Activated CD4-positive, alpha-beta T cell treated with anti-CD3 and anti-CD28 coated beads, Interleukin-2, amount 10 ng/mL, durations not matched to agents 7 days and 5 days (primary cell): ENCODE measurements around the gene CEP350. TPM values are rescaled to one million over a fixed set of nuclear protein-coding genes. Genes with fewer than 3 reads are reported as not detected.
"Not testable (repeated sequence)": the region's sequence is repeated elsewhere in the genome, so short reads cannot be mapped to it uniquely, and the experiment has no call there.

Experiments used
- CTCF ChIA-PET: fragments of 350-600 bp; sonication (Branson Sonifier 250); formaldehyde crosslinking; loops from one replicate; lab custom pipeline; 2021; ENCODE audit warnings: antibody characterized with exemption; lab: Charles Lee
- POLR2A ChIA-PET: fragments of 350-600 bp; sonication (Branson Sonifier 250); formaldehyde crosslinking; loops from one replicate; lab custom pipeline; 2021; ENCODE audit warnings: antibody characterized with exemption; lab: Charles Lee
- DNase-seq: peaks from one replicate; pipeline ENCODE4 v3.0.0-alpha.2; 2020
- H3K27ac Mint-ChIP-seq: one replicate; pipeline ENCODE4 v1.8.0; 2021; ENCODE audit warnings: mild to moderate bottlenecking, moderate library complexity, mixed read lengths
- H3K27me3 Mint-ChIP-seq: one replicate; pipeline ENCODE4 v1.8.0; 2021; ENCODE audit warnings: mixed read lengths
- H3K36me3 Mint-ChIP-seq: one replicate; pipeline ENCODE4 v1.8.0; 2021; ENCODE audit warnings: low read depth, mixed read lengths
- H3K4me1 Mint-ChIP-seq: one replicate; pipeline ENCODE4 v1.8.0; 2021; ENCODE audit warnings: mixed read lengths
- H3K4me3 Mint-ChIP-seq: one replicate; pipeline ENCODE4 v1.8.0; 2021; ENCODE audit warnings: mild to moderate bottlenecking, moderate library complexity, mixed read lengths
- H3K9me3 Mint-ChIP-seq: one replicate; pipeline ENCODE4 v1.8.0; 2021; ENCODE audit warnings: mixed read lengths
- total RNA-seq, 2 experiments: library from RNA; stranded (reverse); gene quantifications; one replicate each; pipeline ENCODE4 v1.2.3, GENCODE V29; 2021

CEP350 gene
- total RNA-seq, 2 experiments from 2014 or later, result 65.7 to 70.1 TPM

- CTCF ChIA-PET, result interaction anchor here (1.0 kb wide), 2 partner anchors 9 to 18 kb away, joined by 3 read pairs; no protein-coding TSS in a partner anchor
- H3K36me3 Mint-ChIP-seq, result peaks cover 43% of the 10 kb centered on the region
- DNase-seq, result no peak
- no peak overlapping the region for H3K4me3 Mint-ChIP-seq
- no peaks in the 10 kb centered on the region for H3K4me1 Mint-ChIP-seq
- peaks cover 7% of the 10 kb centered on the region for H3K9me3 Mint-ChIP-seq
- POLR2A ChIA-PET, result no interaction called here
- no peak overlapping the region for H3K27ac Mint-ChIP-seq
- H3K27me3 Mint-ChIP-seq, result no peaks in the 10 kb centered on the region
These were observed 48.6 kb downstream of the CEP350 start for GRCh38 chr1:180003026-180003695.

GRCh38 chr1:180006762-180007161 is 52.2 kb downstream of the CEP350 start:
- H3K27ac Mint-ChIP-seq, H3K9me3 Mint-ChIP-seq, POLR2A ChIA-PET, H3K4me1 Mint-ChIP-seq, DNase-seq, H3K27me3 Mint-ChIP-seq, CTCF ChIA-PET, H3K4me3 Mint-ChIP-seq: not testable (repeated sequence)
- peaks cover 39% of the 10 kb centered on the region for H3K36me3 Mint-ChIP-seq

- DNase-seq, result no peak
- Mint-ChIP-seq H3K4me1 (no peaks in the 10 kb centered on the region), H3K27me3 (no peaks in the 10 kb centered on the region), H3K4me3 (no peak overlapping the region), H3K36me3 (peaks cover 50% of the 10 kb centered on the region), H3K27ac (no peak overlapping the region), H3K9me3 (no peaks in the 10 kb centered on the region)
- POLR2A ChIA-PET, result no interaction called here
- CTCF ChIA-PET, result interaction anchor here (1.6 kb wide), 1 partner anchor 32 kb away, joined by 4 read pairs; no protein-coding TSS in a partner anchor
These were observed 65.4 kb downstream of the CEP350 start for GRCh38 chr1:180020017-180020416.

- no peak overlapping the region for H3K27ac Mint-ChIP-seq
- H3K4me1 Mint-ChIP-seq, result peaks cover 4% of the 10 kb centered on the region
- ChIA-PET CTCF (no interaction called here), POLR2A (no interaction called here)
- H3K36me3 Mint-ChIP-seq, result peaks cover 34% of the 10 kb centered on the region
- H3K27me3 Mint-ChIP-seq, result no peaks in the 10 kb centered on the region
- no peak overlapping the region for H3K4me3 Mint-ChIP-seq
- no peaks in the 10 kb centered on the region for H3K9me3 Mint-ChIP-seq
- DNase-seq, result no peak
These were observed 71.9 kb downstream of the CEP350 start for GRCh38 chr1:180026556-180026955.

- Mint-ChIP-seq H3K4me3 (no peak overlapping the region), H3K27ac (no peak overlapping the region)
These were observed 73.4 kb downstream of the CEP350 start for GRCh38 chr1:180027949-180028445.

GRCh38 chr1:180028864-180029263 is 74.3 kb downstream of the CEP350 start:
- Mint-ChIP-seq H3K4me3 (no peak overlapping the region), H3K27me3 (no peaks in the 10 kb centered on the region), H3K4me1 (peaks cover 4% of the 10 kb centered on the region), H3K27ac (no peak overlapping the region), H3K36me3 (peaks cover 31% of the 10 kb centered on the region), H3K9me3 (no peaks in the 10 kb centered on the region)
- CTCF ChIA-PET, result no interaction called here
- POLR2A ChIA-PET, result no interaction called here
- no peak for DNase-seq

More at GRCh38 chr1:180027949-180028445, 73.4 kb downstream of the CEP350 start:
- ChIA-PET POLR2A (no interaction called here), CTCF (no interaction called here)
- no peak for DNase-seq
- Mint-ChIP-seq H3K4me1 (peaks cover 4% of the 10 kb centered on the region), H3K27me3 (no peaks in the 10 kb centered on the region), H3K9me3 (no peaks in the 10 kb centered on the region), H3K36me3 (peaks cover 30% of the 10 kb centered on the region)

GRCh38 chr1:180029524-180030135 is 75.0 kb downstream of the CEP350 start:
- H3K27me3 Mint-ChIP-seq, result no peaks in the 10 kb centered on the region
- peaks cover 4% of the 10 kb centered on the region for H3K4me1 Mint-ChIP-seq
- CTCF ChIA-PET, result no interaction called here
- POLR2A ChIA-PET, result no interaction called here
- peaks cover 38% of the 10 kb centered on the region for H3K36me3 Mint-ChIP-seq
- no peaks in the 10 kb centered on the region for H3K9me3 Mint-ChIP-seq
- H3K27ac Mint-ChIP-seq, result no peak overlapping the region
- H3K4me3 Mint-ChIP-seq, result no peak overlapping the region
- no peak for DNase-seq

- ChIA-PET POLR2A (interaction anchor here (0.6 kb wide), 1 partner anchor 216 kb away, joined by 3 read pairs; no protein-coding TSS in a partner anchor), CTCF (interaction anchor here (1.1 kb wide), 1 partner anchor 41 kb away, joined by 5 read pairs; no protein-coding TSS in a partner anchor)
- peaks cover 4% of the 10 kb centered on the region for H3K4me1 Mint-ChIP-seq
These were observed 77.1 kb downstream of the CEP350 start for GRCh38 chr1:180031664-180032063.

GRCh38 chr1:180033390-180033789 is 78.8 kb downstream of the CEP350 start:
- Mint-ChIP-seq H3K4me3 (no peak overlapping the region), H3K27me3 (no peaks in the 10 kb centered on the region), H3K9me3 (no peaks in the 10 kb centered on the region), H3K36me3 (peaks cover 45% of the 10 kb centered on the region), H3K4me1 (peaks cover 4% of the 10 kb centered on the region), H3K27ac (no peak overlapping the region)
- no peak for DNase-seq
- ChIA-PET CTCF (no interaction called here), POLR2A (no interaction called here)

More at GRCh38 chr1:180031664-180032063, 77.1 kb downstream of the CEP350 start:
- DNase-seq, result no peak
- no peaks in the 10 kb centered on the region for H3K9me3 Mint-ChIP-seq
- H3K4me3 Mint-ChIP-seq, result no peak overlapping the region
- H3K27ac Mint-ChIP-seq, result no peak overlapping the region
- no peaks in the 10 kb centered on the region for H3K27me3 Mint-ChIP-seq
- H3K36me3 Mint-ChIP-seq, result peaks cover 38% of the 10 kb centered on the region

GRCh38 chr1:180040034-180040433 is 85.4 kb downstream of the CEP350 start:
- no peak for DNase-seq
- H3K36me3 Mint-ChIP-seq, result peaks cover 52% of the 10 kb centered on the region
- H3K27me3 Mint-ChIP-seq, result no peaks in the 10 kb centered on the region
- H3K27ac Mint-ChIP-seq, result no peak overlapping the region
- no peak overlapping the region for H3K4me3 Mint-ChIP-seq
- ChIA-PET CTCF (no interaction called here), POLR2A (no interaction called here)
- no peaks in the 10 kb centered on the region for H3K9me3 Mint-ChIP-seq
- peaks cover 3% of the 10 kb centered on the region for H3K4me1 Mint-ChIP-seq

- no peaks in the 10 kb centered on the region for H3K27me3 Mint-ChIP-seq
- no peak overlapping the region for H3K27ac Mint-ChIP-seq
- peaks cover 3% of the 10 kb centered on the region for H3K4me1 Mint-ChIP-seq
- H3K4me3 Mint-ChIP-seq, result no peak overlapping the region
- CTCF ChIA-PET, result no interaction called here
- no peaks in the 10 kb centered on the region for H3K9me3 Mint-ChIP-seq
- POLR2A ChIA-PET, result interaction anchor here (0.7 kb wide), 1 partner anchor 314 kb away, joined by 3 read pairs; no protein-coding TSS in a partner anchor
- peaks cover 62% of the 10 kb centered on the region for H3K36me3 Mint-ChIP-seq
- no peak for DNase-seq
These were observed 87.0 kb downstream of the CEP350 start for GRCh38 chr1:180041582-180041981.

- no peaks in the 10 kb centered on the region for H3K27me3 Mint-ChIP-seq
- H3K4me3 Mint-ChIP-seq, result no peak overlapping the region
- peaks cover 64% of the 10 kb centered on the region for H3K36me3 Mint-ChIP-seq
- ChIA-PET CTCF (no interaction called here), POLR2A (no interaction called here)
- H3K27ac Mint-ChIP-seq, result no peak overlapping the region
- DNase-seq, result no peak
- no peaks in the 10 kb centered on the region for H3K9me3 Mint-ChIP-seq
- H3K4me1 Mint-ChIP-seq, result peaks cover 3% of the 10 kb centered on the region
These were observed 88.5 kb downstream of the CEP350 start for GRCh38 chr1:180042988-180043622.

GRCh38 chr1:180043785-180044184 is 89.2 kb downstream of the CEP350 start:
- CTCF ChIA-PET, result no interaction called here
- Mint-ChIP-seq H3K36me3 (peaks cover 65% of the 10 kb centered on the region), H3K9me3 (no peaks in the 10 kb centered on the region)

More at GRCh38 chr1:180043785-180044184, 89.2 kb downstream of the CEP350 start:
- POLR2A ChIA-PET, result no interaction called here
- no peak for DNase-seq
- Mint-ChIP-seq H3K4me1 (peaks cover 3% of the 10 kb centered on the region), H3K27ac (no peak overlapping the region), H3K4me3 (no peak overlapping the region), H3K27me3 (no peaks in the 10 kb centered on the region)
